K562 (cell line): ENCODE measurements around the gene ATG4D. TPM values are rescaled to one million over a fixed set of nuclear protein-coding genes. Genes with fewer than 3 reads are reported as not detected.

ENCODE experiments used
- BRF1 ChIP-seq: IDR thresholded peaks from 3 replicates; pipeline ENCODE4 v1.6.1; 2011; ENCODE audit warnings: borderline replicate concordance, mild to moderate bottlenecking; ENCODE audit not compliant: insufficient read length; ENCODE audit errors: extremely low read depth
- EP400 ChIP-seq: fragments of 450-650 bp; IDR thresholded peaks from 2 replicates; pipeline ENCODE4 v1.6.1; 2017; ENCODE audit warnings: antibody characterized with exemption, mild to moderate bottlenecking, moderate library complexity
- ESRRA ChIP-seq: fragments of 450-650 bp; IDR thresholded peaks from 2 replicates; pipeline ENCODE4 v1.6.1; 2014; ENCODE audit warnings: low read depth, mild to moderate bottlenecking, moderate library complexity, borderline replicate concordance
- HOXB6 ChIP-seq: fragments of 250-450 bp; sonication (Bioruptor Pico); IDR thresholded peaks from 2 replicates; pipeline ENCODE4 v1.5.1; 2022; ENCODE audit warnings: mild to moderate bottlenecking, borderline replicate concordance
- ILK ChIP-seq: fragments of 450-650 bp; IDR thresholded peaks from 2 replicates; pipeline ENCODE4 v1.6.1; 2016; ENCODE audit warnings: missing genetic modification characterization, low read depth, mild to moderate bottlenecking, missing compliant biosample characterization, moderate library complexity, borderline replicate concordance
- MAFK ChIP-seq: IDR thresholded peaks from 2 replicates; pipeline ENCODE4 v1.6.1; 2011; ENCODE audit warnings: low read length, improper control_type of control experiment
- MEIS2 ChIP-seq: fragments of 450-650 bp; IDR thresholded peaks from 2 replicates; pipeline ENCODE4 v1.6.1; 2014; ENCODE audit warnings: mild to moderate bottlenecking; ENCODE audit not compliant: partially characterized antibody
- MTA3 ChIP-seq: fragments of 450-650 bp; formaldehyde crosslinking; IDR thresholded peaks from 2 replicates; pipeline ENCODE4 v1.6.1; 2017; ENCODE audit warnings: mild to moderate bottlenecking, borderline replicate concordance
- NELFE ChIP-seq: IDR thresholded peaks from 2 replicates; pipeline ENCODE4 v1.6.1; 2011; ENCODE audit warnings: mild to moderate bottlenecking; ENCODE audit not compliant: insufficient read depth, insufficient read length
- NFE2L1 ChIP-seq: fragments of 450-650 bp; IDR thresholded peaks from 2 replicates; pipeline ENCODE4 v1.6.1; 2016; ENCODE audit warnings: missing genetic modification characterization, low read depth, mild to moderate bottlenecking, missing compliant biosample characterization, moderate library complexity, borderline replicate concordance
- PHTF2 ChIP-seq: fragments of 250-450 bp; sonication (Bioruptor Pico); IDR thresholded peaks from 2 replicates; pipeline ENCODE4 v1.5.0; 2021; ENCODE audit warnings: mild to moderate bottlenecking
- POLR3G ChIP-seq: IDR thresholded peaks from 2 replicates; pipeline ENCODE4 v1.6.1; 2011; ENCODE audit not compliant: insufficient read length, insufficient replicate concordance; ENCODE audit errors: extremely low read depth
- PTBP1 ChIP-seq: fragments of 200-400 bp; formaldehyde crosslinking; IDR thresholded peaks from 2 replicates; pipeline ENCODE4 v1.6.1; 2017; ENCODE audit warnings: low read depth, low read length
- RFX7 ChIP-seq: fragments of 250-450 bp; sonication (Bioruptor Pico); IDR thresholded peaks from 2 replicates; pipeline ENCODE4 v1.5.1; 2021; ENCODE audit warnings: mild to moderate bottlenecking
- SMARCA4 ChIP-seq: fragments of 450-650 bp; IDR thresholded peaks from 2 replicates; pipeline ENCODE4 v1.6.1; 2016
- SMC3 ChIP-seq: conservative IDR thresholded peaks from 2 replicates; pipeline ENCODE4 v1.6.1; 2011; ENCODE audit warnings: low read depth, low read length, improper control_type of control experiment; ENCODE audit not compliant: insufficient read depth
- STAG1 ChIP-seq: sonication (generic); formaldehyde crosslinking; IDR thresholded peaks from 2 replicates; pipeline ENCODE4 v1.5.0; 2020; ENCODE audit warnings: missing genetic modification reagents, borderline replicate concordance
- TCFL5 ChIP-seq: fragments of 250-450 bp; sonication (Bioruptor Pico); conservative IDR thresholded peaks from 2 replicates; pipeline ENCODE4 v1.6.1; 2021; ENCODE audit warnings: mild to moderate bottlenecking, moderate library complexity, matching md5 sums
- ZNF224 ChIP-seq: sonication (generic); formaldehyde crosslinking; IDR thresholded peaks from 2 replicates; pipeline ENCODE4 v1.8.0; 2022; ENCODE audit warnings: mild to moderate bottlenecking, missing genetic modification reagents
- polyA plus RNA-seq, 8 experiments: library from polyadenylated mRNA; depleted of rRNA in 4 of 8; stranded (reverse) in 5 of 8; unstranded in 3 of 8; fragments of >200 nt; fragmentation: Nextera tagmentation in 2 of 8; fragmentation: Illumina TruSeq in 1 of 8; extraction: Ambion mirVana in 2 of 8; extraction: Trizol in 1 of 8; gene quantifications; 2 replicates each; pipeline versions ENCODE4 v1.2.1 to v1.2.3, GENCODE V29; 2011 to 2014; ENCODE audit warnings: inconsistent platforms in 1 of 8, missing spikeins in 1 of 8
- total RNA-seq, 7 experiments: library from RNA; depleted of rRNA in 6 of 7; stranded (reverse); fragments of >200 nt in 6 of 7; fragmentation: Illumina TruSeq in 2 of 7; extraction: Trizol in 2 of 7; gene quantifications; 2 replicates each; pipeline versions ENCODE4 v1.2.1 to v1.2.3, GENCODE V29; 2011 to 2021; ENCODE audit warnings: low replicate concordance in 1 of 7
- TF ChIP-seq, protein P1 (sequence below), 2 experiments: fragments of 450-650 bp; conservative IDR thresholded peaks; 2 replicates each; pipeline ENCODE4 v1.6.1; 2017; ENCODE audit warnings: mild to moderate bottlenecking in 2 of 2, moderate library complexity in 2 of 2
- TF ChIP-seq, protein P2 (sequence below), 3 experiments: IDR thresholded peaks in 2 of 3; conservative IDR thresholded peaks in 1 of 3; 2 replicates each; pipeline ENCODE4 v1.5.1; 2011 to 2012; ENCODE audit warnings: low read length in 3 of 3, mild to moderate bottlenecking in 3 of 3, control low read depth in 2 of 3, improper control_type of control experiment in 1 of 3, inconsistent platforms in 1 of 3, low read depth in 1 of 3, mixed read lengths in 1 of 3, moderate library complexity in 1 of 3; ENCODE audit not compliant: insufficient read depth in 2 of 3
- TF ChIP-seq, protein P3 (sequence below): sonication (generic); formaldehyde crosslinking; IDR thresholded peaks from 2 replicates; pipeline ENCODE4 v1.4.0; 2020; ENCODE audit warnings: mild to moderate bottlenecking, missing genetic modification reagents

The ATG4D gene
- total and polyA plus RNA-seq, 9 of the 15 experiments (the other 6 are each of a cell fraction or from before 2014, with no cell fraction given) = 0.51 to 66.1 (median 22.9) TPM

DNA sequence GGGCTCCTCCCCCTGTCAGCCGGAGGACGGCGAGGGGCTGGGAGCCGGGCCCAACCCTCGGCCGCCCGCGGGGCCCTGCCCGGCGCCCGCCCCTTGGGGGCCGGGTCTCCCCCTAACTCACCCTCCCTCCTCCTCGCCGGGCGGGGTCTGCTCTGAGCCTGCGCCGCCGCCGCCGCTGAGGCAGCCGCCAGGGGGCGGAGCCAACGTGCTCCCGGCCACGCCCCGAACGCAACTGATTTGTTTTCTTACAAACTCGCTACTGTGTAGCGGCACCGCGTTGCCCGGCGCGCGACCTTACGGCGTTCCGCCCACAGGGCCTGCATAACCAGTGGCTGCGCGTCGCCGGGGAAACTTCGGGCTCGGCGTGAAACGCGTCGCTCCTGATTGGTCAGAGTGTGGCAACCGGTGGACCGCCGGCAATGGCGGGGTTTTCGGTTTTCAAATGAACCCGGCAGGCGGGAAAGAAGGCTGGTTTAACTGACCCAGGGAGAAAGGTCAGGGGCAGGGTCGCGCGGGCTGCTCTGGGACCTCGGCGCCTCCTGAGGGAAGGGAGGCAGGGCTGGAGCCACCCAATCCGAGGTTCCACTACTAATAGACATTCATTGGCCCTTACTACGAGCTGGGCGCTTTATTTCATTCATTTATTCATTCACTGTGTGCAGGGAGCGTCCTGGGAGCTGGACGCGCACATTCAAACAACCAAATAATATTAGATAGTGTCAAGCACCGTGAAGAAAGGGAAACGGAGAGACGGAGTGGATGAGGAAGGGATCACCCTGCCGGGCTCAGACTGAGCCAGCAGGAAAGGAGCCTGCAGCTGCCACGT is 25.3 kb downstream of the ATG4D start, which contains the start of gene CDKN2D (continued):
- TF ChIP-seq BRF1 (no peak), SMC3 (no peak), NFE2L1 (no peak), MAFK (no peak), NELFE (no peak), SMARCA4 (no peak), ILK (tag) (no peak), PHTF2 (CRISPR knock-in tag) (no peak), ZNF224 (CRISPR knock-in tag) (no peak), POLR3G (no peak), PTBP1 (no peak), HOXB6 (no peak), MTA3 (0 out of 2 replicates have a peak, but pooled peaks have one; percentile 24), TCFL5 (CRISPR knock-in tag) (no peak), STAG1 (CRISPR knock-in tag) (0 out of 2 replicates have a peak, but pooled peaks have one; percentile 17), RFX7 (CRISPR knock-in tag) (no peak), MEIS2 (peak; percentile 66), ESRRA (peak; percentile 88), EP400 (peak; percentile 98)
- TF ChIP-seq, protein P1, sequence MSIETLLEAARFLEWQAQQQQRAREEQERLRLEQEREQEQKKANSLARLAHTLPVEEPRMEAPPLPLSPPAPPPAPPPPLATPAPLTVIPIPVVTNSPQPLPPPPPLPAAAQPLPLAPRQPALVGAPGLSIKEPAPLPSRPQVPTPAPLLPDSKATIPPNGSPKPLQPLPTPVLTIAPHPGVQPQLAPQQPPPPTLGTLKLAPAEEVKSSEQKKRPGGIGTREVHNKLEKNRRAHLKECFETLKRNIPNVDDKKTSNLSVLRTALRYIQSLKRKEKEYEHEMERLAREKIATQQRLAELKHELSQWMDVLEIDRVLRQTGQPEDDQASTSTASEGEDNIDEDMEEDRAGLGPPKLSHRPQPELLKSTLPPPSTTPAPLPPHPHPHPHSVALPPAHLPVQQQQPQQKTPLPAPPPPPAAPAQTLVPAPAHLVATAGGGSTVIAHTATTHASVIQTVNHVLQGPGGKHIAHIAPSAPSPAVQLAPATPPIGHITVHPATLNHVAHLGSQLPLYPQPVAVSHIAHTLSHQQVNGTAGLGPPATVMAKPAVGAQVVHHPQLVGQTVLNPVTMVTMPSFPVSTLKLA (conservative IDR thresholded peaks at IDR 0.05) = peak; percentile 96
- TF ChIP-seq, protein P2, sequence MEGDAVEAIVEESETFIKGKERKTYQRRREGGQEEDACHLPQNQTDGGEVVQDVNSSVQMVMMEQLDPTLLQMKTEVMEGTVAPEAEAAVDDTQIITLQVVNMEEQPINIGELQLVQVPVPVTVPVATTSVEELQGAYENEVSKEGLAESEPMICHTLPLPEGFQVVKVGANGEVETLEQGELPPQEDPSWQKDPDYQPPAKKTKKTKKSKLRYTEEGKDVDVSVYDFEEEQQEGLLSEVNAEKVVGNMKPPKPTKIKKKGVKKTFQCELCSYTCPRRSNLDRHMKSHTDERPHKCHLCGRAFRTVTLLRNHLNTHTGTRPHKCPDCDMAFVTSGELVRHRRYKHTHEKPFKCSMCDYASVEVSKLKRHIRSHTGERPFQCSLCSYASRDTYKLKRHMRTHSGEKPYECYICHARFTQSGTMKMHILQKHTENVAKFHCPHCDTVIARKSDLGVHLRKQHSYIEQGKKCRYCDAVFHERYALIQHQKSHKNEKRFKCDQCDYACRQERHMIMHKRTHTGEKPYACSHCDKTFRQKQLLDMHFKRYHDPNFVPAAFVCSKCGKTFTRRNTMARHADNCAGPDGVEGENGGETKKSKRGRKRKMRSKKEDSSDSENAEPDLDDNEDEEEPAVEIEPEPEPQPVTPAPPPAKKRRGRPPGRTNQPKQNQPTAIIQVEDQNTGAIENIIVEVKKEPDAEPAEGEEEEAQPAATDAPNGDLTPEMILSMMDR (IDR thresholded peaks at IDR 0.05 in 2 of 3, conservative IDR thresholded peaks at IDR 0.05 in 1 of 3; ENCODE audit: insufficient read depth in 2 of 3, low read depth in 1 of 3, low read length in 3 of 3) = no peak
- TF ChIP-seq, protein P3, sequence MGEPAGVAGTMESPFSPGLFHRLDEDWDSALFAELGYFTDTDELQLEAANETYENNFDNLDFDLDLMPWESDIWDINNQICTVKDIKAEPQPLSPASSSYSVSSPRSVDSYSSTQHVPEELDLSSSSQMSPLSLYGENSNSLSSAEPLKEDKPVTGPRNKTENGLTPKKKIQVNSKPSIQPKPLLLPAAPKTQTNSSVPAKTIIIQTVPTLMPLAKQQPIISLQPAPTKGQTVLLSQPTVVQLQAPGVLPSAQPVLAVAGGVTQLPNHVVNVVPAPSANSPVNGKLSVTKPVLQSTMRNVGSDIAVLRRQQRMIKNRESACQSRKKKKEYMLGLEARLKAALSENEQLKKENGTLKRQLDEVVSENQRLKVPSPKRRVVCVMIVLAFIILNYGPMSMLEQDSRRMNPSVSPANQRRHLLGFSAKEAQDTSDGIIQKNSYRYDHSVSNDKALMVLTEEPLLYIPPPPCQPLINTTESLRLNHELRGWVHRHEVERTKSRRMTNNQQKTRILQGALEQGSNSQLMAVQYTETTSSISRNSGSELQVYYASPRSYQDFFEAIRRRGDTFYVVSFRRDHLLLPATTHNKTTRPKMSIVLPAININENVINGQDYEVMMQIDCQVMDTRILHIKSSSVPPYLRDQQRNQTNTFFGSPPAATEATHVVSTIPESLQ (CRISPR knock-in tag) = peak; percentile 44; the same call in 1 of the 2 replicates
